ENCODE measurements around the gene MUC15.

- TF ChIP-seq ZFP3 (CRISPR knock-in tag; IDR thresholded peaks at IDR 0.05) = no peak
- TF ChIP-seq, protein P1, sequence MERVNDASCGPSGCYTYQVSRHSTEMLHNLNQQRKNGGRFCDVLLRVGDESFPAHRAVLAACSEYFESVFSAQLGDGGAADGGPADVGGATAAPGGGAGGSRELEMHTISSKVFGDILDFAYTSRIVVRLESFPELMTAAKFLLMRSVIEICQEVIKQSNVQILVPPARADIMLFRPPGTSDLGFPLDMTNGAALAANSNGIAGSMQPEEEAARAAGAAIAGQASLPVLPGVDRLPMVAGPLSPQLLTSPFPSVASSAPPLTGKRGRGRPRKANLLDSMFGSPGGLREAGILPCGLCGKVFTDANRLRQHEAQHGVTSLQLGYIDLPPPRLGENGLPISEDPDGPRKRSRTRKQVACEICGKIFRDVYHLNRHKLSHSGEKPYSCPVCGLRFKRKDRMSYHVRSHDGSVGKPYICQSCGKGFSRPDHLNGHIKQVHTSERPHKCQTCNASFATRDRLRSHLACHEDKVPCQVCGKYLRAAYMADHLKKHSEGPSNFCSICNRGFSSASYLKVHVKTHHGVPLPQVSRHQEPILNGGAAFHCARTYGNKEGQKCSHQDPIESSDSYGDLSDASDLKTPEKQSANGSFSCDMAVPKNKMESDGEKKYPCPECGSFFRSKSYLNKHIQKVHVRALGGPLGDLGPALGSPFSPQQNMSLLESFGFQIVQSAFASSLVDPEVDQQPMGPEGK (CRISPR knock-in tag; IDR thresholded peaks at IDR 0.05; ENCODE audit: borderline replicate concordance) = no peak
- TF ChIP-seq RARB (CRISPR knock-in tag; IDR thresholded peaks at IDR 0.05) = no peak
- no peak for TF ChIP-seq POU6F1 (CRISPR knock-in tag; IDR thresholded peaks at IDR 0.05; ENCODE audit: borderline replicate concordance, low read depth)
- TF ChIP-seq, protein P2, sequence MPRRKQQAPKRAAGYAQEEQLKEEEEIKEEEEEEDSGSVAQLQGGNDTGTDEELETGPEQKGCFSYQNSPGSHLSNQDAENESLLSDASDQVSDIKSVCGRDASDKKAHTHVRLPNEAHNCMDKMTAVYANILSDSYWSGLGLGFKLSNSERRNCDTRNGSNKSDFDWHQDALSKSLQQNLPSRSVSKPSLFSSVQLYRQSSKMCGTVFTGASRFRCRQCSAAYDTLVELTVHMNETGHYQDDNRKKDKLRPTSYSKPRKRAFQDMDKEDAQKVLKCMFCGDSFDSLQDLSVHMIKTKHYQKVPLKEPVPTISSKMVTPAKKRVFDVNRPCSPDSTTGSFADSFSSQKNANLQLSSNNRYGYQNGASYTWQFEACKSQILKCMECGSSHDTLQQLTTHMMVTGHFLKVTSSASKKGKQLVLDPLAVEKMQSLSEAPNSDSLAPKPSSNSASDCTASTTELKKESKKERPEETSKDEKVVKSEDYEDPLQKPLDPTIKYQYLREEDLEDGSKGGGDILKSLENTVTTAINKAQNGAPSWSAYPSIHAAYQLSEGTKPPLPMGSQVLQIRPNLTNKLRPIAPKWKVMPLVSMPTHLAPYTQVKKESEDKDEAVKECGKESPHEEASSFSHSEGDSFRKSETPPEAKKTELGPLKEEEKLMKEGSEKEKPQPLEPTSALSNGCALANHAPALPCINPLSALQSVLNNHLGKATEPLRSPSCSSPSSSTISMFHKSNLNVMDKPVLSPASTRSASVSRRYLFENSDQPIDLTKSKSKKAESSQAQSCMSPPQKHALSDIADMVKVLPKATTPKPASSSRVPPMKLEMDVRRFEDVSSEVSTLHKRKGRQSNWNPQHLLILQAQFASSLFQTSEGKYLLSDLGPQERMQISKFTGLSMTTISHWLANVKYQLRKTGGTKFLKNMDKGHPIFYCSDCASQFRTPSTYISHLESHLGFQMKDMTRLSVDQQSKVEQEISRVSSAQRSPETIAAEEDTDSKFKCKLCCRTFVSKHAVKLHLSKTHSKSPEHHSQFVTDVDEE (CRISPR knock-in tag; IDR thresholded peaks at IDR 0.05) = no peak
- no peak for TF ChIP-seq SNAI2 (CRISPR knock-in tag; IDR thresholded peaks at IDR 0.05)
- no peak for TF ChIP-seq GLIS3 (CRISPR knock-in tag; IDR thresholded peaks at IDR 0.05)
- no peak for TF ChIP-seq TOX (CRISPR knock-in tag; IDR thresholded peaks at IDR 0.05; ENCODE audit: borderline replicate concordance)
- no peak for TF ChIP-seq ZNF70 (CRISPR knock-in tag; IDR thresholded peaks at IDR 0.05)
- no peak for TF ChIP-seq CSRNP3 (CRISPR knock-in tag; IDR thresholded peaks at IDR 0.05)
- TF ChIP-seq ZNF8 (CRISPR knock-in tag; IDR thresholded peaks at IDR 0.05) = no peak
- no peak for TF ChIP-seq ZC3H10 (CRISPR knock-in tag; IDR thresholded peaks at IDR 0.05)
Observed at GRCh38 chr11:26569646-26570045, 2.4 kb downstream of the MUC15 start.

Measured in SK-N-SH treated with all-trans-retinoic acid at 6 μM for 48 hours (cell line).